Glomerular visceral epithelial cell (primary cell): ENCODE measurements around the gene ZBTB1.

ENCODE experiments used
- DNase-seq: peaks from one replicate; pipeline ENCODE4 v3.0.0-alpha.2; 2016; ENCODE audit errors: extremely low spot score

The ZBTB1 gene, protein sequence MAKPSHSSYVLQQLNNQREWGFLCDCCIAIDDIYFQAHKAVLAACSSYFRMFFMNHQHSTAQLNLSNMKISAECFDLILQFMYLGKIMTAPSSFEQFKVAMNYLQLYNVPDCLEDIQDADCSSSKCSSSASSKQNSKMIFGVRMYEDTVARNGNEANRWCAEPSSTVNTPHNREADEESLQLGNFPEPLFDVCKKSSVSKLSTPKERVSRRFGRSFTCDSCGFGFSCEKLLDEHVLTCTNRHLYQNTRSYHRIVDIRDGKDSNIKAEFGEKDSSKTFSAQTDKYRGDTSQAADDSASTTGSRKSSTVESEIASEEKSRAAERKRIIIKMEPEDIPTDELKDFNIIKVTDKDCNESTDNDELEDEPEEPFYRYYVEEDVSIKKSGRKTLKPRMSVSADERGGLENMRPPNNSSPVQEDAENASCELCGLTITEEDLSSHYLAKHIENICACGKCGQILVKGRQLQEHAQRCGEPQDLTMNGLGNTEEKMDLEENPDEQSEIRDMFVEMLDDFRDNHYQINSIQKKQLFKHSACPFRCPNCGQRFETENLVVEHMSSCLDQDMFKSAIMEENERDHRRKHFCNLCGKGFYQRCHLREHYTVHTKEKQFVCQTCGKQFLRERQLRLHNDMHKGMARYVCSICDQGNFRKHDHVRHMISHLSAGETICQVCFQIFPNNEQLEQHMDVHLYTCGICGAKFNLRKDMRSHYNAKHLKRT

DNA sequence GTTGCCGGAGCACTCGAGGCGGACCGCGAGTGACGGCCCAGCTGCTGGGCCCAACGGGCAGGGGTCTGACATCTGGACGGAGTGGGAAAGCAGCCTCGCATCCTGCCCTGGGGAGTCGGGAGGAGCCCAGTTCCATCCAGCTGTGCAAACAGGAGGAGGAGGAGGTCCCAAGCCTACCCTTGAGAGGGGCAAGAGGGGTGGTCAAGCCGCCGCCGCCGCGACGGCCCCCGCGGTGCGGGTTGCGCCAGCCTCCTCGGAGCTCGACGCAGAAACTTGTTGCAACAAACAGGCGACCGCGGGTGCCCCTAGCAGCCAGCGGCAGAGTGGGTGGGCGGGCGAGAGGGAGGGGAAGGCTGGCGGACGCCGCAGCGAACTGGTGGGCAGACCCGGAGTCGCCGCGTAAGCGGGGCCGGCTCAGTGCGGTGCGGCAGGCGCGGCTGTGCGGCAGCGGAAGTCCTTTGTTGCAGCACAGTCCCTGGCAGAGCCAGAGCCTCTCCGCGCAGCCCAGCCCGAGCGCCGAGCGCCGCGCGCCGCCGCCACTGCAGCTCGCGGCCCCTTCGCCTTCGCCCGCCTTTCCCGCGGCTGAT is at the start of gene ZBTB1:
TSS of gene ZBTB1 (plus strand) at position 461 of the 587 bp plus-strand sequence. CDS start 16,735 bp downstream, outside the sequence.
- peak; percentile 89 for DNase-seq

DNA sequence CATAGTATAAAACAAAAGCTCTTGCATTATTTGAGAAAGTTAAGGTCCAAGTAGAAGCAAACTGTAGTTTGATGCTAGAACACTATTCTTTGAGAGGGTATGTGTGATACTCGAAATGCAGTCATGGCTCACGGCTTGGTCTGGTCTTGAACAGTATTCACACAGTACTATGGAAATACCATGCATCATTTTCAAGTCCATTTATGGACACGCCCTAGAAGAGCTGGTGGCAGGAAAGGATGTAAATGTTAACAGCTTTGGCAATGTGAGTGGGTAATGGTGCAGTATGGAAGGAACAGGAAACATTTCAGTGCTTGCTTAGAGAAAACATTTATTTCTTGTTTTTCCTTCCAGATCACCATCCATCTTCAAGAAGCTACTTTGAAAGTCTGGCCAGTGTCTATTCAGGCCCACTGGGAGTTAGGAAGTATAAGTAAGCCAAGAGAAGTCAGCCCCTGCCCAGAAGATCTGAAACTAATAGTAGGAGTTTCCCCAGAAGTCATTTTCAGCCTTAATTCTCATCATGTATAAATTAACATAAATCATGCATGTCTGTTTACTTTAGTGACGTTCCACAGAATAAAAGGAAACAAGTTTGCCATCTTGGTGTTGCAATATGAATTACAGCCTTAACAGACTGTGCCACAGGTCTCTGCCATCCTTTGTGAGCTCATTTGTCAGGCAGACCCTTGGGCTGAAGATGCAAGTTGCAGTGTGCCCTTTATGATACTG is 45.0 kb upstream of the ZBTB1 start:
- no peak for DNase-seq

DNA sequence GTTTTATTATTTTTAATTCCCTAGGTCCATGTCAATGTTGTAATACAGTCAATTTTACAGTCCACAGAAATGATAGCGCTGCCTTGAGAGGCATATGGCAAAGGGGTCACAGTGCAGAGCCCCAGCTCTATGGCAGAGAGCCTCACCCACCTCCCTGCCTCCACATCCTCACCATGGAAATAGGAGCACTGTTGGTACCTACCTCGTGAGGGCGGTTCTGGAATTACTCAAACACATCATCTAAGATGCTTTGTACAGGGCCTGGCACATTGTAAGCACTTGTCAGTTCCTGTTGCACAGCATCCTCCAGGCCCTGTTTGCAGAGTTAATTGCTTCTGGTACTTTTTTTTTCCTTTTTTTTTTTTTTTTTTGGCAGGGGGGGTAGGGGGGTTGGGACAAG is 43.3 kb upstream of the ZBTB1 start:
- DNase-seq: no peak

DNA sequence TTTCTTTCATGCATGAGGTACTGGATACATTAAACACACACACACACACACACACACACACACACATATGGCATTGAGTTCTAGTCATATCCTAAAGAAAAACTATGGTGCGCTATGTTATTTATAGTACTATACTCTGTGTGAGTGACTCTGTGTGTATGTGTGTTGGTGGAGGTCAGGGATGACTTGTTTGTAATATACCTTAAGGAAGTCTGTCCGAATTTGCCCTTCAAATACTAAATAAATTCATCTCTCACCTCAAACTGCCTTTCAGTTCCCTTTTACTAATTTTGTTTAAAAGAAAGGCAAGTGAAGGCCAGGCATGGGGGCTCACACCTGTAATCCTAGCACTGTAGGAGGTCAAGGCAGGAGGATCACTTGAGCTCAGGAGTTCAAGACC is 41.4 kb upstream of the ZBTB1 start:
- DNase-seq: no peak

DNA sequence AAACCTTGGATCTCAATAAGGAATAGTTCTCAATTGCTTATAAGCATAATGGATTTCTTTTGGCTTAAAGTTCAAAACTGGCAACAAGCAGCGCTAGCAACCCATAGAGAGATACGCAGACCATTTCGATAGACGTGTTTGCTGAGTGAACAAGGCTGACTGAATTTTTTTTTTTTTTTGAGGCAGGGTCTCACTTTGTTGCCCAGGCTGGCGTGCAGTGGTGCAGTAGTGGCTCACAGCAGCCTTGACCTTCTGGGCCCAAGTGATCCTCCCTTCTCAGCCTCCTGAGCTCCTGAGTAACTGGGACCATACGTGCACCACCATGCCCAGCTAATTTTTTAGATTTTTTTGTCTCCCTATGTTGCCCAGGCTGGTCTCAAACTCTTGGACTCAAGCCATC is 40.7 kb upstream of the ZBTB1 start:
- no peak for DNase-seq

DNA sequence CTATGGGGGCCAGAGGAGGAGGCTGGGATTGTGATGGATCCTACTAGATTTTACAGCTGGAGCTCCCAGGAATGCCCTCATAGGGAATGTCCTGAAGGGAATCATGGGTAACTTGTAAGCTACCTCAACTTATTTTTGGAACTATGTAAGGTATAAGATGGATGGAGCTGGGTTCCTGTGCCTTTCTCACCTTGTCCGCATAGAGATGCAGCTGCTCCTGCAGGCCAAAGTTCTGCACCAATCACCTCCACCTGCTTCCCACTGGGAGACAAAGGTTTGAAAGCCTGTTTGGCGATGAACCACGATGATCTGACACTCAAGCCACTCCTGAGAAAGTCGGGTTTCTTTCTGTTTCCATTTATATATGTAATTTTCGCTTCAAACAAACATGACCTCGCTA is 39.9 kb upstream of the ZBTB1 start:
- no peak for DNase-seq

DNA sequence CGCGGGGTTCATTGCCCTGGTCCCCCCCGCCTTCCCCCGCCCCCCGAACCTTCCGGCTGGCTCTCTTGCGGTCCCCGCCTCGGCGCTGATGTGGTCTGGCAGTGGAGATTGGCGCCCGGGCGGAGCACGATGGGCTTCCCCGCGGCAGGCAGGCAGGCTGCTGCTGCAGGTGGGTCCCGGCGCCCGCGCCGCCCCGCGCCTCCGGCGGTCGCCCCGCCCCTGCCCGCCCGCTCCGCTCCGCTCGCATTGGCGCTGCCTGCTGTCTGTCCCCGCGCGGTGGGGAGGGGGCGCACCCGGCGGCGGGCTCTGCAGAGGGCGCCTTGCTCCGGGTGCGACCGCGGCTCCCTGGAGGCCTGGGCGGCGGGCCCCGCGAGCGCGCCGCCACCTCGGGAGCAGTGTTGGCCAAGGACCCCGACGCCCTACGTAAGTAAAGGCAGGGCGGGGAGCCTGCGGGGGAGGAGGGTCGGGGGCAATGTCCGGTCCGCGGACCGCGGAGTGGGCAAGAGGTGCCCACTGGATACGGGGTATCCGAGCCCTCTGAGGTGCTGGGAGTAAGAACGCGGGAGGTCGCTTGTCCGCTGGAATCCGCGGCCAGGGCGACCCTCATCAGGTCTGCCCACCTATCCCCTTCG is 39.3 kb upstream of the ZBTB1 start, which contains the start of gene AKAP5:
TSS of gene AKAP5 (plus strand) at position 309 of the 632 bp plus-strand sequence. CDS start 2,896 bp downstream, outside the sequence.
- peak; percentile 72 for DNase-seq

DNA sequence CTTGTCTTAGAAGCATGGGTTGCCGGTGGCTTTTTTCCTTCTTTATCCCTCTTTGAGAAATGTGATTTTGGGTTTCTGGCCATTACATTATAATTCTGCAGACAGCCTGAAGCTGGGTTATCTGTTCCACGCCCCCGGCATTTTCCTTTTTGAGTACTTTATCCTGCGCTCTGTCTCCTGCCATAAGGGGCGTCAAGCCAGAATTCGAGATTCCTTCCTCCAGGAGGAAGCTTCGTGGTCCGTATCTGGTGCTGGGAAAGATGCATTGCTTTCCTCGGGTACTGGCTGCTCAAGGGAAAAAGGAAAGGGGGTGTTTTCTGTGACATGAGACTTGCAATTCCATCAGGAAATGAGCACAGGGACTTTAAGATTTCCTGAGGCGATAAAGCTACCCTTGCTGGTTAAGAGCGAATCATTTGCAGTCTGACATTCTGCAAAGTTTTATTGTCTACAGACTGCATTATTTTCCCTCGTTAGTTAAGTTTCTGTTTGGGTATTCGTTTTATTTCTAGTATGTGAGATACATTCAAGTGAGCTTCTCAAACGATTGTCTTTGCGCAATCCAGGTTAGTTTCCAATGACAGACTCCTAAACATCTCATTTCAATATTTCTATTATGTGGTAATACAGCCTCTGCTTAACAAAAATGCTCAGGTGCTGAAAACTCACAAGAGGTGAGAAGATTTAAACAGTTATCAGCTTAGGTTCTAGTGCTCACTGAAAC is 38.6 kb upstream of the ZBTB1 start:
- DNase-seq: peak; percentile 57

DNA sequence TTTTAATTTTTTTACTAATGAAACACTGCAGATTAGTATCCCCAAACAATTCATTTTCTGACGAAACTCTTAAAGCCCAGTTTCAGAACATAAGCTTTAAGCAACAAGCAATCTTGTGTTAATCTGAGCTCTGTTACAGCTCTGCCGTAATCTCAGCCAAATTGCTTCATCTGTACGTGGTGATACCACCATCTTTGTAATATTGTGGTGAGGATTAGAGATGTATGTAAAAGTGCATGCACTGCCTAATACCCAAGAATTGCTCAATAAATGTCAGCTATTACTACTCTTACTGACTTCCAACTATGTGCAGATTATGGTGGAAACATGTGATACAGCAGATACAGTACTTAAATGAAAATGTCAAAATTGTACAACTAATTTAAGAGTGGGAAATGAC is 37.5 kb upstream of the ZBTB1 start:
- no peak for DNase-seq

DNA sequence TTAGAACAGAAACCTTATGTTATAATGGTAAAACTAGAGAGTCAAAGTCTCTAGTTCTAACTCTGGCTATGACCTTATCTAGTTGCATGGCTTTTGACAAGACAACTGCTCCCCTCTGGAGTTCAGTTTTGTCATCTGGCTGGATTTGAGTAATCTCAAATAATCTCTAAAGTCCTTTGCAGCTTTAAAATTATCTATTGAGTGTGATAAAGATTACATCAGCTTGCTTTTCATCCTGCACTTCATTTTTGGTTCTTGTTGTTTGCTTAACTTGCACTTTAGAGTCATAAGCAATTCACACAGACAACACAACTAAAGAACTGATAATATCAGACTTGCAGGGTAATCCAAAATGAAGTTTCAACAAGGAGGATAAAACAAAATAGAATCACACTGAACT is 37.0 kb upstream of the ZBTB1 start:
- DNase-seq: no peak

DNA sequence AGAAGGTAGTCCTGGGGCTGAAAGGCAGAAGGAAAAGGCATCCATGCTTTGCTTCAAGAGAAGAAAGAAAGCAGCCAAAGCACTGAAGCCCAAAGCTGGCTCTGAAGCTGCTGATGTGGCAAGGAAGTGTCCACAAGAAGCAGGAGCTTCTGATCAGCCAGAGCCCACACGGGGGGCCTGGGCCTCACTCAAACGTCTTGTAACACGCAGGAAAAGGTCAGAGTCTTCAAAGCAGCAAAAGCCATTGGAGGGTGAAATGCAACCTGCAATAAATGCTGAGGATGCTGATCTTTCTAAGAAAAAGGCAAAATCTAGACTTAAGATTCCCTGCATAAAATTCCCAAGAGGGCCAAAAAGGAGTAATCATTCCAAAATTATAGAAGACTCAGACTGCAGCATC is 36.1 kb upstream of the ZBTB1 start:
- DNase-seq: no peak

DNA sequence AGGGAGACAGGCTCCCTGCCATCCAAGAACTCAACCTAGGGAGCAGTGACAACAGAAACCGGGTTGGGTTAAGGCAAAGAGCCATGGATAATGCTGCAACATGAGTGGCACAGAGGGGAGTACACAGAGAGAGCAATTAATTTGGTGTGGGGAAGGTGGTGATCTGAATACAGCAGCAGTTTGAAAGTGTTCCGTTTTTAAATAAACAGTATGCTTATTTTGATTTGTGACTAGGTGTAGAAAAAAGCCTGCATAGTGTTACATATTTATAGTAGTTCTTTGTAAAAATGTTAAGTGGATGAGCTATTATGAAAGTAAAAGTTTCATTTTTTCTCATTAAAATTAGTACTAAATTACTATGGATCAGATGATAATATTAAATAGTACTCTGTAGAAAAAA is 30.5 kb upstream of the ZBTB1 start:
- no peak for DNase-seq

DNA sequence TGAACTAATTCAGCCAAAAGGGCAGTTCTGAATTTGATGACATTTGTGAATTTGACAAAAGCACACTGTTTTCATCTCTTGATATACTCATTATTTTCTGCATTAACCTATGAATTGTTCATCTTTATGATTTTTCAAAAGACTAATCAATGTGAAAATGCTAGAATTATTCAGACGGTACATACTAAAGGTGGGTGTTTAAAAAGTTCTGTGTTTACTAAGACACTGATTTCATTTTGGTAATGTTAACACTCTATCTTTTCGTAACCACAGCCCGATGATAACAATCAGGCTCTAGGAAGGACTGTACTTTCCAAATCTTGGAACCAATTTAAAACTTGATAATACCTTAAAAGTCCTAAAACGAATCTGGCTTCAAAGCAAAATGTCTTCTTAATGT is 29.9 kb upstream of the ZBTB1 start:
- no peak for DNase-seq

DNA sequence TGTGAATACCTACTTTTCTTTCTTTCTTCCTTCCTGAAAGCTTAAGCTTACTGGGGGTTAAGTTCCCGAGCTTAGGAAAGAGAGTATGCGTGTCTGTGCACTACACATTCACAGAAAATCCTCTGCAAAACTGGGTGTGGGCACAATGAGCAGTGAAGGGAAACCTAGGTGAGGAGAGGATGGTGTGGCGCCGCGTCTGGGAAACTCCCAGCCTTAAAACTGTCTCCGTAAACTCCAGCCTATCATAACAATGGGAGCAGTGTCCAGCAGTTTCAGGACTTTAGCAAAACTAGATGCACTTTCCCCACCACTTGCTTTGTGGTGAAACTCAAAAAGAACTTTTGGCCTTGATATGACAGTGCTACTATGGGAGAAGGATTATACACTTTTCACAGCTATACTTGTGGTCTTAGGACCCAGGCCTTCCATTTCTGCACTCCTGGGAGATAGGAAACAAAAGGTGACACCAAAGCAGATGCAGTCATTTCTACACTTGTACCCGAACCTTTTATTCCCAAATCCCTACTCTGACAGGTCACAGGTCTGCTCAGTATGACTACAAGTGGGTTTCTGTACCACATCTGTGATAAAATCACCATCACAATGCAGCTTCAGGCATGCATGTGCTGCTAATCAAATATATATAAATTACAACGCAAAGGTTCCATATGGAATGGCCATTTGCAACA is 28.8 kb upstream of the ZBTB1 start:
- no peak for DNase-seq

DNA sequence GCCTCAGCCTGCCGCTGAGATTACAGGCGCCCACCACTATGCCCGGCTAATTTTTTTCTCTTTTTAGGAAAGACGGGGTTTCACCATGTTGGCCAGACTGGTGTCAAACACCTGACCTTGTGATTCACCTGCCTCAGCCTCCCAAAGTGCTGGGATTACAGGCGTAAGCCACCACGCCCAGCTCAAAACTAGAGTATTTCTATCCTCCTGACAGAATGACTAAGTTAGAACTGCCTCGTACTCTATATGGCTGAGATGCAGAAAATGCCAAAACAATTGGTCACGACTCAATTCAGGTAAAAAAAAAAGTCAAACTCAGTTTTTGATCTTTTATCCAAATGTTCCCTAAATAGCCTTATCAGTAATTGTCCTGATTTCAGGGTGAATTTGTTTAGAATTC is 28.1 kb upstream of the ZBTB1 start:
- DNase-seq: no peak

DNA sequence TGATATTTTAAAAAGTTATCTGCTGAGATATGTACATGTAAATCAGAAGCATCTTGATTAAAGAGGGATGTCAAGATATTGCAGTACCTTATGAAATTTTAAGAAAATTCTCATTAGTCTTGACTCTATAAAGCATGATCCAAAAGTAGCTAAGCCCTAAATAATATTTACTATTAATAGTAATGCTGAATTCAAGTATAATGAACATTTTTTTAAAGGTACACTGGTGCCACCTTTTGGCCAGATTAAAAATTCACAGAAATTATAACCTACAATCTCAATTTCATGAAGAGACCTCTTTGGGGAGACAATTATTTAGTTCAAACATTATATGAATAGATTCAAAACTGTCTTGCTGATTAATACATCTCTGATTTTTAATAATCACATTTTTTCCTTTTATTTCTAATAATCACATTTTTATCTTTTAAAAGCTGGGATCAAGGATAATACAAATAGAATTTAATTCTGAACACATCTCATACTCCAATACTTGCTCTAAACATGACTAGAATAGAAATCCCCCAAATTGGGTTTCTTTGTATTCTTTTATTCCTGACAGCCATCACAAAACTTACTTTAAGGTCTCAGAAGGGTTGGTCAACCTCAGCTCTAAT is 25.8 kb upstream of the ZBTB1 start:
- peak; percentile 33 for DNase-seq

DNA sequence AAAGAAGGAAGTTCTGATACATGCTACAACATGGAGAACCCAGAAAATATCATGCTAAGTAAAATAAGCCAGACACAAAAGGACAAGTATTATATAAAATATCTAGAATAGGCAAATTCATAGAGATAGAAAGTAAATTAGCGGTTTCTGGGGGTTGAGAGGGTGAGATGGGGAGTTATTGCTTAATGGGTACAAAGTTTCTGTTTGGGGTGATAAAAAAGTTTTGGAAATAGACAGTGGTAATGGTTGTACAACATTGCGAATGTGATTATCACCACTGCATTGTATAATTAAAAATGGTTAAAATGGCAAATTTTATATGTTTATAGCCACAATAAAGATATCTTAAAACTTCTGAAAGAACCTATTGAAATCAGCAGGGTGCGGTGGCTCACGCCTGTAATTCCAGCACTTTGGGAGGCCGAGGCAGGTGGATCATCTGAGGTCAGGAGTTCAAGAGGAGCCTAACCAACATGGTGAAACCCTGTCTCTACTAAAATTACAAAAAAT is 15.9 kb upstream of the ZBTB1 start:
- DNase-seq: no peak

DNA sequence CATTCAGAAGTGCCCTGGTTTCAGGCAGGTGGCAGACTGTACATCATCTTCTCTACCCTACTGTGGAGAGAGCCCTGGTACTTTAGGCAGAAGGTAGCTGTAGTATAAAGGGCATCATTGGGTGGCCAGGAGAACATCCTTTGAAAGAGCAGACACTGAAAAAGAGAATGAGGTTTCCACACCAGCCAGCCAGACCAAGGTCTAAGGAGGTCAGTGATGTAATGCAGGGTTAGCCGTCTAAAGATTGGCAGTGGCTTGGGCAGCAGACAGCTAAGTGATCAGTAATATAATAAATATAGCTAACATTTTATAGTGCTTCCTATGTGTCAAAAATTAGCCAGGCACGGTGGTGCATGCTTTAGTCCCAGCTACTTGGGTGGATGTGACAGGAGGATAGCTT is 12.9 kb upstream of the ZBTB1 start:
- DNase-seq: no peak

DNA sequence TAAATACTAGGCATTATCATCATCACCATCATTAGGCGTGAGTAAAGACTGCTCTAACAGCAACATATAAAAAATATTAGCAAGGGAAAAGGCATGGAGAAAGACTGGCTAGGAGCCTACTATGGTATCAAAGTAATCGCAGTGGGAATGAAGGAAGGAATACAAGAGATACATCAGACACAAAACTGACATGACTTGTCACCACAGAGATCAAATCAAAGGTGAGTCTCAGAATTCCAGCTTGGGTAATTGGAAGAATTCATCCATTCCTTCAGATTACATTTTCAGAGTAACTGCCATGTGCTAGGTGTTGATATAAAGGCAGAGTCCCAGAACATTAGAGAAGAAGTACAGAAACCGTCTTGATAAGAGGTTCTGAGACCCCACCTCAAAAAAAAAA is 11.1 kb upstream of the ZBTB1 start:
- DNase-seq: no peak

DNA sequence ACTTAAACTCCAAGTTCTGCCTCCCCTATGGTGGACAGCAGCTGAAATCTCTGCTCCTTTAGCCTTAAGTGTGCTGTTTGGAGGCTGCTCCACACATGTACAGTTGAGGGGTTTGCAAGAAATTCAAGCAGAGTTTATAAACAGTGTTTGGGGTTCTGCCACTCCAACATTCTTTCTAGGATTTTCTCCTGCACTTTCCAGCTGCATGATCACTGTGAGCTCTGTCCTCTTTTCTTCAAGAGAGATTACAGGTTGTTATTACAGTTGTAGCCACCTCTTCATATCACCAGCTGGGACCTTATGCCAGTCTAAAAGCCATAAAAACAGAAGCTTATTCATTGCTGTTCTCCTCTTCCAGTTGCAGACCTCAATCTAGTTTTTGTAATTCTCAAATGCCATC is 9.3 kb upstream of the ZBTB1 start:
- DNase-seq: no peak
